ENCODE data around the gene IRAK1. TPM values are rescaled to one million over a fixed set of nuclear protein-coding genes. Genes with fewer than 3 reads are reported as not detected.
A peak's percentile ranks its signal among the peaks of the same experiment; 100 is the strongest.

The IRAK1 gene
- total and polyA plus RNA-seq, 2 of the 8 experiments (the other 6 are each of a cell fraction or from before 2014, with no cell fraction given): 26.6 to 41.7 TPM

DNA sequence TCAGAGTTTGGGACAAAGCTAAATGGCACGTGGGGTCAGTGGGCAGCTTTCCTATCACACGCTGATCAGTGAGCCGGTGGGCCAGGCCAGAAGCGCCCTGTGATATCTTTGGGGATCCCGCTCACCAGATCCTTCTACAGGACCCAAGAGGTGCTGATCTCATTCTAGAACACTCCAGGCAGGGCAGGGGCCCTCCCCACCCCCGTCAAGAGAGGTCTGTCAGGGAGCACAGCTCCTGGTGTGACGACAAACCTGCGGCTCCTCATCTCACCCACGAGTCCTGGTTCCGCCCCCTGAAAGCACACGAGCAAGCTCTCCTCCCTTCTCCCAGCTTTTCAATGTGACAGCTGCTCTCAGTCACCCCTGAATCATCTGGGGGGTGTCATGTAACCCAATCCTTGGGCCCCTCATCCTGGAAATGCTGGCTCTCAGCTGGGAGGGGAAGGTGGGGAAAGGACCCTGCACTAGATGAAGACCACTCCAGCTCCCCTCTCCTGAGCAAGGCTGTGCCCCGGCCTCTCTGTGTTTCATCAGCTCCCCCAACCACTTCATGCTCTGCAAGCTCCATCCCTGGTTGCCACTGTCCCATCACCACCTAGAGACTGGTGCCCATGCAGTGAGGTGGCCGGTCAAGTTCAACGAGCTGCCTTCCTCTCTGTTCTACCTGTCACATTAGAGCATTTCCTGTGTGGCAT is 52.7 kb downstream of the IRAK1 start:
- Histone ChIP-seq H3K18ac (ENCODE audit: extremely low read depth, low read length) (peak overlapping the region; percentile 32), H4K8ac (ENCODE audit: extremely low read depth, insufficient read depth, low read length) (no peak overlapping the region), H3K4me3 (ENCODE audit: extremely low read depth in 1 of 4, insufficient read depth in 2 of 4, low read depth in 3 of 4, low read length in 4 of 4) (0 out of 8 replicates have a peak overlapping the region, but pooled peaks of 1 of the 4 experiments have one; percentile 15), H3K23me2 (ENCODE audit: low read depth, low read length) (peaks cover 4% of the 10 kb centered on the region; the same call in 1 of the 2 replicates), H3K36me3 (ENCODE audit: control insufficient read depth in 2 of 4, insufficient read depth in 4 of 4, low read length in 3 of 4) (peaks cover 2 to 17% (median 8%) of the 10 kb centered on the region in 4 experiments; a peak in 7 of 8 replicates), H2BK120ac (replicated peaks; ENCODE audit: low read depth, low read length) (no peak overlapping the region), H2BK15ac (ENCODE audit: low read length) (no peak overlapping the region), H2AK5ac (ENCODE audit: low read depth, low read length) (no peak overlapping the region), H3K4me2 (ENCODE audit: insufficient read depth in 1 of 2, low read depth in 2 of 2, low read length in 2 of 2) (peak overlapping the region; percentile 33 to 66; a peak in 3 of 4 replicates), H3K4ac (replicated peaks; ENCODE audit: insufficient read length, low read depth, low read length) (no peak overlapping the region), H3K23ac (ENCODE audit: insufficient read length) (no peak overlapping the region), H3K9ac (replicated peaks in 1 of 4; ENCODE audit: extremely low read depth in 1 of 4, low read depth in 3 of 4, low read length in 3 of 4) (no peak overlapping the region), H3K4me1 (replicated peaks in 1 of 4; ENCODE audit: control insufficient read depth in 3 of 4, insufficient read depth in 4 of 4, low read length in 3 of 4) (peaks cover 4 to 21% (median 13%) of the 10 kb centered on the region in 4 experiments), H2BK12ac (ENCODE audit: low read depth, low read length) (no peak overlapping the region), H4K91ac (replicated peaks; ENCODE audit: insufficient read length, low read length) (no peak overlapping the region), H3K79me2 (ENCODE audit: control insufficient read depth in 1 of 2, insufficient read depth in 2 of 2, low read length in 2 of 2) (peaks cover 44 to 85% of the 10 kb centered on the region in 2 experiments), H2AFZ (ENCODE audit: low read length) (no peak overlapping the region), H2BK5ac (ENCODE audit: low read depth, low read length) (no peak overlapping the region; the same call in 1 of the 2 replicates), H3K79me1 (ENCODE audit: low read depth, low read length) (no peaks in the 10 kb centered on the region; the same call in 1 of the 2 replicates), H4K5ac (ENCODE audit: insufficient read length, low read depth, low read length) (no peak overlapping the region), H3K9me3 (ENCODE audit: insufficient read depth in 2 of 2, low read depth in 1 of 2, low read length in 1 of 2) (no peaks in the 10 kb centered on the region), H3K27me3 (replicated peaks in 1 of 4; ENCODE audit: control insufficient read depth in 3 of 4, extremely low read depth in 1 of 4, insufficient read depth in 3 of 4, low read length in 3 of 4) (no peaks in the 10 kb centered on the region), H3K14ac (ENCODE audit: insufficient read length) (no peak overlapping the region), H3K27ac (ENCODE audit: low read depth, low read length) (no peak overlapping the region), H4K20me1 (replicated peaks in 1 of 2; ENCODE audit: control insufficient read depth in 1 of 2, insufficient read depth in 2 of 2, low read length in 2 of 2) (peaks cover 18 to 34% of the 10 kb centered on the region in 2 experiments), H2BK20ac (ENCODE audit: low read length) (no peak overlapping the region), H3K56ac (replicated peaks; ENCODE audit: insufficient read length, low read depth, low read length) (no peak overlapping the region)
- FAIRE-seq (no peak), DNase-seq (ENCODE audit: low read depth in 1 of 2, low spot score in 2 of 2) (no peak)
- WGBS, 2 experiments (ENCODE audit: extremely low coverage in 1 of 2, insufficient coverage in 1 of 2, insufficient read length in 1 of 2, insufficient replicate concordance in 2 of 2, low coverage in 1 of 2, low lambda C conversion rate in 2 of 2, missing lambda C conversion rate in 1 of 2): 83% methylated on average over 7 of the region's 14 CpGs; no CpG with 5 or more reads in 1 of the 2 experiments
- POLR2A ChIA-PET (ENCODE audit: partially characterized antibody): interaction anchor here (1.0 to 4.0 kb wide), 15 partner anchors 10 to 60 kb away, joined by 3 to 26 read pairs (median 5); partner anchors contain the start of genes ARHGAP4 and NAA10
- CTCF ChIA-PET (ENCODE audit: partially characterized antibody): interaction anchor here (0.9 to 11.2 kb wide), 7 partner anchors 9 to 54 kb away, joined by 3 to 102 read pairs (median 3); partner anchors contain the start of gene RENBP
- TF ChIP-seq SAP30 (IDR thresholded peaks at IDR 0.05; ENCODE audit: insufficient read depth, insufficient replicate concordance, low read length): no peak
- TF ChIP-seq CBX5 (IDR thresholded peaks at IDR 0.05; ENCODE audit: low read depth, low read length): no peak
- no peak for TF ChIP-seq ASH2L (IDR thresholded peaks at IDR 0.05; ENCODE audit: low read length)
- TF ChIP-seq TAF1 (IDR thresholded peaks at IDR 0.05; ENCODE audit: low read depth, low read length): no peak
- TF ChIP-seq CHD1 (IDR thresholded peaks at IDR 0.05; ENCODE audit: low read depth, low read length): no peak
- TF ChIP-seq USF2 (IDR thresholded peaks at IDR 0.05; ENCODE audit: low read length): no peak
- no peak for TF ChIP-seq SP2 (IDR thresholded peaks at IDR 0.05; ENCODE audit: low read length)
- no peak for TF ChIP-seq TCF12 (IDR thresholded peaks at IDR 0.05; ENCODE audit: low read depth, low read length)
- no peak for TF ChIP-seq CREB1 (IDR thresholded peaks at IDR 0.05)
- no peak for TF ChIP-seq TBP (IDR thresholded peaks at IDR 0.05; ENCODE audit: low read depth, low read length)
- no peak for TF ChIP-seq YY1 (IDR thresholded peaks at IDR 0.05; ENCODE audit: low read depth, low read length)
- no peak for TF ChIP-seq RBBP5 (IDR thresholded peaks at IDR 0.05; ENCODE audit: borderline replicate concordance, low read depth, low read length)
